Vagina (tissue), 2 donors: Measurements from ENCODE around the gene DYDC1.

Source experiments
- POLR2A ChIP-seq, 2 donors: fragments of 450-650 bp; IDR thresholded peaks; one replicate each; pipeline ENCODE4 v1.6.1; 2017; ENCODE audit warnings: antibody characterized with exemption in 2 of 2, mild to moderate bottlenecking in 2 of 2, moderate library complexity in 2 of 2
- POLR2AphosphoS5 ChIP-seq, 2 donors: sonication (generic); formaldehyde crosslinking; IDR thresholded peaks; one replicate each; pipeline ENCODE4 v1.9.0; 2017; ENCODE audit warnings: antibody characterized with exemption in 2 of 2, mild to moderate bottlenecking in 2 of 2, low read depth in 1 of 2; ENCODE audit not compliant: insufficient read depth in 1 of 2
- TF ChIP-seq, protein P1 (sequence below), 3 experiments: fragments of 450-650 bp in 2 of 3; fragments of 200-600 bp in 1 of 3; sonication (generic) in 1 of 3; IDR thresholded peaks; one replicate each; pipeline ENCODE4 v1.5.1; 2017 to 2019; ENCODE audit warnings: antibody characterized with exemption in 3 of 3, mild to moderate bottlenecking in 2 of 3, moderate library complexity in 2 of 3

DNA sequence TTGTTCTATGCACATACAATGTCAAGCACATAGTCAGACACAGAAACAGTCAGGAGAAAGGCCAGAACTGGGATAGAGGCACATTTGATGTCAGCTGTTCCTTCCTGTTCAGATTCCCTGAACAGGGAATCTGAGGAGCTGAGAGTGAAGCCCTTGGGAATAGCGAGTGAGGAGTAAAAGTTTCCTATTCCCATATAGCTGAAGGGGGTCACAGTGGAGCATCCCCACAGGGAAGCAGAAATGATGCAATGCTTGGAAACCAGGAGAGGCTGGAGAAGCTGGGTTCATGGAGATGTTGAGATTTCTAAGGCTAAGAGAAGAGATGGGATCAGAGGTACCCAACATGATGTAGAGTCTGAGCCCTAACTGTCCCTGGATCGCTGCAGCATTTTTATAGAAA is 40.5 kb upstream of the DYDC1 start:
- TF ChIP-seq POLR2A (IDR thresholded peaks at IDR 0.05) (no peak), POLR2AphosphoS5 (IDR thresholded peaks at IDR 0.05; ENCODE audit: insufficient read depth in 1 of 2, low read depth in 1 of 2) (no peak)
- TF ChIP-seq, protein P1, sequence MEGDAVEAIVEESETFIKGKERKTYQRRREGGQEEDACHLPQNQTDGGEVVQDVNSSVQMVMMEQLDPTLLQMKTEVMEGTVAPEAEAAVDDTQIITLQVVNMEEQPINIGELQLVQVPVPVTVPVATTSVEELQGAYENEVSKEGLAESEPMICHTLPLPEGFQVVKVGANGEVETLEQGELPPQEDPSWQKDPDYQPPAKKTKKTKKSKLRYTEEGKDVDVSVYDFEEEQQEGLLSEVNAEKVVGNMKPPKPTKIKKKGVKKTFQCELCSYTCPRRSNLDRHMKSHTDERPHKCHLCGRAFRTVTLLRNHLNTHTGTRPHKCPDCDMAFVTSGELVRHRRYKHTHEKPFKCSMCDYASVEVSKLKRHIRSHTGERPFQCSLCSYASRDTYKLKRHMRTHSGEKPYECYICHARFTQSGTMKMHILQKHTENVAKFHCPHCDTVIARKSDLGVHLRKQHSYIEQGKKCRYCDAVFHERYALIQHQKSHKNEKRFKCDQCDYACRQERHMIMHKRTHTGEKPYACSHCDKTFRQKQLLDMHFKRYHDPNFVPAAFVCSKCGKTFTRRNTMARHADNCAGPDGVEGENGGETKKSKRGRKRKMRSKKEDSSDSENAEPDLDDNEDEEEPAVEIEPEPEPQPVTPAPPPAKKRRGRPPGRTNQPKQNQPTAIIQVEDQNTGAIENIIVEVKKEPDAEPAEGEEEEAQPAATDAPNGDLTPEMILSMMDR (IDR thresholded peaks at IDR 0.05) = no peak
